Measurements from ENCODE around the gene FNDC3A.
"Not testable (repeated sequence)": the region's sequence is repeated elsewhere in the genome, so short reads cannot be mapped to it uniquely, and the experiment has no call there.

The FNDC3A gene

DNA sequence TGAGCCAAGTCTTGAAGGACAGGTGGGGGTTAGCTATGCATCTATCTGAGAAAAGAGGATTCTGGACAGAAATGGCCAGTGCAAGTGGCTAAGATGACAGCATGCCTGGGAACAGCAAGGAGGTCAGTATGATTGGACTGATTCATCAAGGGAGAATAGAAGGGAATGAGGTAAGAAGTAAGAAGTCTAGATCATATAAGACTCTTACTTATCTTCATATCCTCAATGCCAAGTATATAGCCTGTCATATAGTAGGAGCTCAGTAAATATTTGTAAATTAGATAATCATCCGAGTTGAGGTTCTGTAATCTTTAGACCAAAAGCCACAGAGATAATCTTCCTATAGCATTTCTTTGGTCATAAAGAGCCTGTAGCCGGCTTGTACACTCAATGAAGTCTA lies 141.2 kb downstream of the FNDC3A start:
- Histone ChIP-seq H3K27ac (no peak overlapping the region), H3K27me3 (no peaks in the 10 kb centered on the region), H4K20me1 (no peaks in the 10 kb centered on the region), H3K9ac (no peak overlapping the region), H3K36me3 (peaks cover 57% of the 10 kb centered on the region), H3K9me3 (peaks cover 31% of the 10 kb centered on the region), H3K4me1 (peaks cover 18% of the 10 kb centered on the region), H3K4me2 (no peak overlapping the region), H3K4me3 (no peak overlapping the region)
- TF ChIP-seq Cebpa-rat (IDR thresholded peaks at IDR 0.05): no peak

- not testable (repeated sequence) for H3K9ac ChIP-seq, H3K4me2 ChIP-seq, H4K20me1 ChIP-seq, H3K27ac ChIP-seq, H3K4me1 ChIP-seq, H3K27me3 ChIP-seq, H3K4me3 ChIP-seq
- Histone ChIP-seq H3K9me3 (peaks cover 36% of the 10 kb centered on the region), H3K36me3 (peaks cover 59% of the 10 kb centered on the region)
These were observed 142.7 kb downstream of the FNDC3A start for GRCh38 chr13:49118455-49118854.

DNA sequence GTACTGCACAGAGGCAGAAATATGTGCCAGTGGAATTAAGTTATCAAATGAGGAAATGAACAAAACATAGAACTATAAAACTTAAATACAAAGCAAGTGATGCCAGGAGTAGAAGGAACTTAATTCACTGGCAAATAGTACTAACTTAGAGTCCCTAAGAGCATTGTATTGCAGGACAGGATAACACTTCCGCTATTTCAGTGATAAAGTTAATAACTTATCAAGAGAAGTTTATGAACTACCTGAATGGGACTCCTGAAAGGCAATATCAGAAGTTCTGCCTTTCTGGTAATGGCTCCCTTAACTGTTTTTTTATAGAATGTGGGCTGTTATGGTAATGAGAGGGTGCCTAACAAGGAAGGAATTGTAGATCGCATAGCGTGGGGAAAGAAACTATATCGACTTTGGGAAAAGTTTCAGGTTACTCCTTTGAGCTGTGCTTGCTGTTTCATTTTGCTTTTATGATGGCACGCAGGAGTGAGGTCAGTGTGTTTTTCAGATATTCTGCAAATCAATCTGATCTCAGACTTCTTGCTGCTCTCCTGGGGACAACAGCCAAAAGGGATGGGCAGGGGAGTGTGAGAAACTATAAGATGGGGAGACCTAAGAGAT lies 149.1 kb downstream of the FNDC3A start:
- no peaks in the 10 kb centered on the region for H3K4me1 ChIP-seq
- H3K36me3 ChIP-seq: peaks cover 28% of the 10 kb centered on the region
- no peak overlapping the region for H3K9ac ChIP-seq
- H4K20me1 ChIP-seq: peaks cover 19% of the 10 kb centered on the region; the same call in 1 of the 2 replicates
- no peak overlapping the region for H3K4me3 ChIP-seq
- no peak overlapping the region for H3K4me2 ChIP-seq
- TF ChIP-seq Cebpa-rat (IDR thresholded peaks at IDR 0.05): no peak
- no peak overlapping the region for H3K27ac ChIP-seq
- peaks cover 7% of the 10 kb centered on the region; the same call in 1 of the 2 replicates for H3K9me3 ChIP-seq
- H3K27me3 ChIP-seq: no peaks in the 10 kb centered on the region

GRCh38 chr13:49125964-49126524 lies 150.3 kb downstream of the FNDC3A start:
- H3K4me3 ChIP-seq: no peak overlapping the region
- H3K27ac ChIP-seq: no peak overlapping the region
- H3K9me3 ChIP-seq: peaks cover 7% of the 10 kb centered on the region; the same call in 1 of the 2 replicates
- H4K20me1 ChIP-seq: peaks cover 19% of the 10 kb centered on the region; the same call in 1 of the 2 replicates
- H3K9ac ChIP-seq: no peak overlapping the region
- H3K4me1 ChIP-seq: no peaks in the 10 kb centered on the region
- TF ChIP-seq Cebpa-rat (IDR thresholded peaks at IDR 0.05): no peak
- H3K4me2 ChIP-seq: no peak overlapping the region
- H3K36me3 ChIP-seq: peaks cover 32% of the 10 kb centered on the region
- no peaks in the 10 kb centered on the region for H3K27me3 ChIP-seq

DNA sequence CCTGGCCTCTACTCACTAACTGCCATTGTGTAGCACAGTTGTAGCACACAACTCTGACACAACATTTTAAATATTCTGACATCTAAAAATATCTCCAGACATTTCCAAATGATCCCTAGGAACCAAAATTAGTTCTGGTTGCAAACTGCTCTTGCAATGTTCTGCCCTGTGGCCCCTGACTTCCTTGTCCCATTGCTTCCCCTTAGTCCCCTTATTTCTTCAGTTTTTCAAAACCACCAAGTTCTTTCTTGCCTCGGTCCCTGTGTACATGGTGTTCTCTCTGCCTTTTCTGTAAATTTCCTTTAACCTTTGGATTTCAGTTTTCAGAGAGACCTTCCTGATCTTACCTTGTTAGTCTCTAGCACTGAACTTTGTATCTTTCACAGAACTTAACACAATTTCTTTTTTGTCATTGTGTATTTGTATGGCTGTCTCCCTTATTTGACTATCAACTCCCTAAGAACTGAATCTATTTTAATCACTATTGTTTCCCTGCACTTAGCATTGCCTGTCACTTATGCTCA lies 156.8 kb downstream of the FNDC3A start:
- peaks cover 30% of the 10 kb centered on the region; the same call in 1 of the 2 replicates for H4K20me1 ChIP-seq
- H3K27ac ChIP-seq: no peak overlapping the region
- no peak overlapping the region for H3K4me3 ChIP-seq
- no peak for TF ChIP-seq Cebpa-rat (IDR thresholded peaks at IDR 0.05)
- no peak overlapping the region for H3K4me2 ChIP-seq
- H3K27me3 ChIP-seq: no peaks in the 10 kb centered on the region
- H3K9ac ChIP-seq: no peak overlapping the region
- no peaks in the 10 kb centered on the region for H3K9me3 ChIP-seq
- peaks cover 79% of the 10 kb centered on the region for H3K36me3 ChIP-seq
- no peaks in the 10 kb centered on the region for H3K4me1 ChIP-seq

- peaks cover 78% of the 10 kb centered on the region for H3K36me3 ChIP-seq
- no peak overlapping the region for H3K9ac ChIP-seq
- H3K4me3 ChIP-seq: no peak overlapping the region
- H3K27me3 ChIP-seq: no peaks in the 10 kb centered on the region
- H3K9me3 ChIP-seq: no peaks in the 10 kb centered on the region
- no peak overlapping the region for H3K27ac ChIP-seq
- TF ChIP-seq Cebpa-rat (IDR thresholded peaks at IDR 0.05): no peak
- H3K4me2 ChIP-seq: no peak overlapping the region
- H3K4me1 ChIP-seq: no peaks in the 10 kb centered on the region
- peaks cover 14% of the 10 kb centered on the region; the same call in 1 of the 2 replicates for H4K20me1 ChIP-seq
These were observed 158.6 kb downstream of the FNDC3A start for GRCh38 chr13:49134305-49134704.

GRCh38 chr13:49137138-49137643 lies 161.5 kb downstream of the FNDC3A start:
- H3K27ac ChIP-seq, H4K20me1 ChIP-seq, H3K27me3 ChIP-seq, H3K9me3 ChIP-seq, H3K4me1 ChIP-seq, H3K9ac ChIP-seq, H3K4me3 ChIP-seq, H3K4me2 ChIP-seq: not testable (repeated sequence)
- peaks cover 82% of the 10 kb centered on the region for H3K36me3 ChIP-seq

DNA sequence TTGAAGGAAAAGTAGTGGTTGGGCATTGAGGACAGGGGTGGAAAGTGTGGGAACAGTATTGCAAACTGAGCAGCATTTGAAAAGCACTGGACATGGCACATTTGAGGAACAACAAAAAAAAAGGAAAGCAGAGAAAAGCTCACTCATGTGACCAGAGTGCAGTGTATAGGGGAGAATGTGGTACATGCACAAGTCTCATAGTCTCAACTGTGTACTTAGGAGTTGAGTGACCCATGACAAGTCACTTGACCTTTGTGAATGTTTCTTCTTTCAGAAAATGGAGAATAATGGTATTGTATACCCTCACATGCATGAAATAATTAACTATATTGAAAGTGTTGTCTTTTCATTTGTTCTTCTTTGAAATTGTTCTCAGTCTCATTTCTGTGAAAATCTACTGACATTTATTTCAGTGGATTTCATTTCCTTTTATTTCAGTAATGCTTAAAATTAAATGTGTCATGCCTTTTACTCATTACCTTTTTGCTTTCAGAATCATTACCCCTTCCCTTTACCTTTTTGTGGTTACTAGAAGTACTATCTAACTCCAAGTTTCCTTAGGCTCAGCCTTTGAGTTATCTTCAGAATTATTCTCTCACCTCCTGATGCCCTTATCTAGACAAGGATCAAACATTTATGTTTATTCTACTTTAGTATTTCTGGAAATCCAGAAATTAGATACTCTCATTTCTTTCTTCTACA lies 165.3 kb downstream of the FNDC3A start:
- Histone ChIP-seq H3K4me3 (no peak overlapping the region), H3K27ac (no peak overlapping the region), H3K36me3 (peaks cover 71% of the 10 kb centered on the region), H3K9me3 (no peaks in the 10 kb centered on the region), H4K20me1 (no peaks in the 10 kb centered on the region), H3K4me2 (no peak overlapping the region), H3K27me3 (no peaks in the 10 kb centered on the region), H3K9ac (no peak overlapping the region), H3K4me1 (no peaks in the 10 kb centered on the region)
- TF ChIP-seq Cebpa-rat (IDR thresholded peaks at IDR 0.05): no peak

DNA sequence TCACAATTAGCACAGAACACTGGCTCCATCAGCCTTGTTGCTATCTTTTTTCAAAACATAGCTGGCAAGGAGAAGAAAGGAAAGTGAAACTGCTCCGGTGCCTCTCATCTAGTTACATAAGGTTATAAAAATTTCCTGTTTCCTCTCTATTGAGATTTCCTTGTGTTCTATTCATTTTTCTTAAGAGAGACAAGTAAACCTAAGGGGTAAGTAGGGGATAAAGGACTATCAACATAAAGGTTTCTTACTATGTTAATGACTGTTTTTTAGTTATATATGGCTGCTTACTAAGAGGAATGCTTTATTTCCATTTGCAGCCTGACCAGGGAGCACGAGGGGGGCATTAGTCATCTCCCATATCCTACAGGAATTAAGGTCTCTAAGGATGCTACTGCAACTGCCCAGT lies 171.2 kb downstream of the FNDC3A start:
- H3K27me3 ChIP-seq: no peaks in the 10 kb centered on the region
- peak overlapping the region; percentile 25 for H3K4me2 ChIP-seq

GRCh38 chr13:49148405-49148804 lies 172.7 kb downstream of the FNDC3A start:
- H3K36me3 ChIP-seq: peaks cover 75% of the 10 kb centered on the region

More for the DNA sequence above, 171.2 kb downstream of the FNDC3A start:
- peaks cover 8% of the 10 kb centered on the region for H3K4me1 ChIP-seq
- H3K9ac ChIP-seq: no peak overlapping the region
- peaks cover 42% of the 10 kb centered on the region for H3K9me3 ChIP-seq
- no peaks in the 10 kb centered on the region for H4K20me1 ChIP-seq
- H3K36me3 ChIP-seq: peaks cover 84% of the 10 kb centered on the region
- TF ChIP-seq Cebpa-rat (IDR thresholded peaks at IDR 0.05): no peak
- no peak overlapping the region for H3K27ac ChIP-seq
- no peak overlapping the region for H3K4me3 ChIP-seq

DNA sequence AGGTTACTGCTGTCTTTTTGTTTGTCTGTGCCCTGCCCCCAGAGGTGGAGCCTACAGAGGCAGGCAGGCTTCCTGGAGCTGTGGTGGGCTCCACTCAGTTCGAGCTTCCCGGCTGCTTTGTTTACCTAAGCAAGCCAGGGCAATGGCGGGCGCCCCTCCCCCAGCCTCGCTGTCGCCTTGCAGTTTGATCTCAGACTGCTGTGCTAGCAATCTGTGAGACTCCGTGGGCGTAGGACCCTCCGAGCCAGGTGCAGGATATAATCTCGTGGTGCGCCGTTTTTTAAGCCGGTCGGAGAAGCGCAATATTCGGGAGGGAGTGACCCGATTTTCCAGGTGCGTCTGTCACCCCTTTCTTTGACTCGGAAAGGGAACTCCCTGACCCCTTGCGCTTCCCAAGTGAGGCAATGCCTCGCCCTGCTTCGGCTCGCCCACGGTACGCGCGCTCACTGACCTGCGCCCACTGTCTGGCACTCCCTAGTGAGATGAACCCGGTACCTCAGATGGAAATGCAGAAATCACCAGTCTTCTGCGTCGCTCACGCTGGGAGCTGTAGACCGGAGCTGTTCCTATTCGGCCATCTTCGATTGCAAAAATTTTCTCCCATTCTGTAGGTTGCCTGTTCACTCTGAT lies 182.4 kb downstream of the FNDC3A start:
- not testable (repeated sequence) for H4K20me1 ChIP-seq, H3K4me3 ChIP-seq, H3K27ac ChIP-seq, H3K27me3 ChIP-seq, H3K4me2 ChIP-seq, H3K9ac ChIP-seq, H3K4me1 ChIP-seq
- H3K36me3 ChIP-seq: peaks cover 33% of the 10 kb centered on the region
- peaks cover 26% of the 10 kb centered on the region for H3K9me3 ChIP-seq

More at GRCh38 chr13:49148405-49148804, 172.7 kb downstream of the FNDC3A start:
- no peak for TF ChIP-seq Cebpa-rat (IDR thresholded peaks at IDR 0.05)
- no peaks in the 10 kb centered on the region for H3K27me3 ChIP-seq
- H4K20me1 ChIP-seq: no peaks in the 10 kb centered on the region
- H3K9me3 ChIP-seq: peaks cover 46% of the 10 kb centered on the region
- no peak overlapping the region for H3K27ac ChIP-seq
- no peak overlapping the region for H3K4me3 ChIP-seq
- H3K9ac ChIP-seq: no peak overlapping the region
- peaks cover 8% of the 10 kb centered on the region for H3K4me1 ChIP-seq
- no peak overlapping the region for H3K4me2 ChIP-seq

DNA sequence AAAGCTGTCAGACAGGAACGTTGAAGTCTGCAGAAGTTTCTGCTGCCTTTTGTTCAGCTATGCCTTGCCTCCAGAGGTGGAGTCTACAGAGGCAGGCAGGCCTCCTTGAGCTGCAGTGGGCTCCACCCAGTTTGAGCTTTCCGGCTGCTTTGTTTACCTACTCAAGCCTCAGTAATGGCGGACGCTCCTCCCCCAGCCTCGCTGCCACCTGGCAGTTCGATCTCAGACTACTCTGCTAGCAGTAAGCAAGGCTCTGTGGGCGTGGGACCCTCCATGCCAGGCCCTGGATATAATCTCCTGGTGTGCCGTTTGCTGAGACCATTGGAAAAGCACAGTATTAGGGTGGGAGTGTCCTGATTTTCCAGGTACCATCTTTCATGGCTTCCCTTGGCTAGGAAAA lies 187.4 kb downstream of the FNDC3A start:
- H3K4me1 ChIP-seq, H4K20me1 ChIP-seq, H3K27ac ChIP-seq, H3K27me3 ChIP-seq, H3K4me2 ChIP-seq, H3K9ac ChIP-seq: not testable (repeated sequence)
- peak overlapping the region; percentile 19; the same call in 1 of the 2 replicates for H3K4me3 ChIP-seq
- peaks cover 48% of the 10 kb centered on the region for H3K9me3 ChIP-seq
- H3K36me3 ChIP-seq: peaks cover 76% of the 10 kb centered on the region

All from BLaER1 (cell line).